Stimulated activated CD8-positive, alpha-beta memory T cell treated with anti-CD3 and anti-CD28 coated beads, Interleukin-15, amount 100 ng/mL, for 48 hours (primary cell): ENCODE data around the gene SLC12A4.
"Not testable (repeated sequence)": the region's sequence is repeated elsewhere in the genome, so short reads cannot be mapped to it uniquely, and the experiment has no call there.

Experiments used
- DNase-seq, 2 donors: peaks; one replicate each; pipeline ENCODE4 v3.0.0-alpha.2; 2020; ENCODE audit warnings: low read depth in 2 of 2

The SLC12A4 gene

GRCh38 chr16:67987460-67988160 is 19.2 kb upstream of the SLC12A4 start:
- DNase-seq: no peak

GRCh38 chr16:67986949-67987348 is 18.5 kb upstream of the SLC12A4 start:
- no peak for DNase-seq

- DNase-seq: no peak
These were observed 13.7 kb upstream of the SLC12A4 start for GRCh38 chr16:67982011-67982696.

GRCh38 chr16:67979955-67980678 is 11.7 kb upstream of the SLC12A4 start, which contains the start of gene DPEP3:
TSS of gene DPEP3 (minus strand) at chr16:67980499. CDS start at chr16:67980380, 119 bp downstream.
- DNase-seq: no peak

- DNase-seq: no peak
These were observed 9.2 kb upstream of the SLC12A4 start for GRCh38 chr16:67977469-67978227.

GRCh38 chr16:67977005-67977404 is 8.6 kb upstream of the SLC12A4 start:
- no peak for DNase-seq

- DNase-seq: no peak
These were observed 7.8 kb upstream of the SLC12A4 start for GRCh38 chr16:67976205-67976604.

GRCh38 chr16:67975321-67976105 is 7.1 kb upstream of the SLC12A4 start:
- no peak for DNase-seq

- not testable (repeated sequence) for DNase-seq
These were observed 3.8 kb upstream of the SLC12A4 start for GRCh38 chr16:67972285-67972684.

GRCh38 chr16:67971111-67971510 is 2.7 kb upstream of the SLC12A4 start:
- DNase-seq: no peak

GRCh38 chr16:67969254-67970039 is 1.0 kb upstream of the SLC12A4 start:
- DNase-seq: no peak

- peak in 1 of 2 donors; percentile 10 for DNase-seq
These were observed 458 bp downstream of the SLC12A4 start for GRCh38 chr16:67967958-67968399.

GRCh38 chr16:67967183-67967957 is 1.1 kb downstream of the SLC12A4 start:
- no peak for DNase-seq

- no peak for DNase-seq
These were observed 1.8 kb downstream of the SLC12A4 start for GRCh38 chr16:67966549-67967182.

- DNase-seq: no peak
These were observed 2.5 kb downstream of the SLC12A4 start for GRCh38 chr16:67965668-67966548.

- no peak for DNase-seq
These were observed 3.8 kb downstream of the SLC12A4 start for GRCh38 chr16:67964477-67965131.

GRCh38 chr16:67963662-67964321 is 4.6 kb downstream of the SLC12A4 start:
- no peak for DNase-seq
